HTERT RPE-1 (cell line): Measurements from ENCODE around the gene SQSTM1.

Source experiments
- in situ Hi-C: fragments of 300-500 bp; cut with MboI; formaldehyde crosslinking; loops from 4 replicates; pipeline ENCODE4 v1.14.3; 2020; ENCODE audit warnings: low sequenced_read_pairs

SQSTM1 gene

DNA sequence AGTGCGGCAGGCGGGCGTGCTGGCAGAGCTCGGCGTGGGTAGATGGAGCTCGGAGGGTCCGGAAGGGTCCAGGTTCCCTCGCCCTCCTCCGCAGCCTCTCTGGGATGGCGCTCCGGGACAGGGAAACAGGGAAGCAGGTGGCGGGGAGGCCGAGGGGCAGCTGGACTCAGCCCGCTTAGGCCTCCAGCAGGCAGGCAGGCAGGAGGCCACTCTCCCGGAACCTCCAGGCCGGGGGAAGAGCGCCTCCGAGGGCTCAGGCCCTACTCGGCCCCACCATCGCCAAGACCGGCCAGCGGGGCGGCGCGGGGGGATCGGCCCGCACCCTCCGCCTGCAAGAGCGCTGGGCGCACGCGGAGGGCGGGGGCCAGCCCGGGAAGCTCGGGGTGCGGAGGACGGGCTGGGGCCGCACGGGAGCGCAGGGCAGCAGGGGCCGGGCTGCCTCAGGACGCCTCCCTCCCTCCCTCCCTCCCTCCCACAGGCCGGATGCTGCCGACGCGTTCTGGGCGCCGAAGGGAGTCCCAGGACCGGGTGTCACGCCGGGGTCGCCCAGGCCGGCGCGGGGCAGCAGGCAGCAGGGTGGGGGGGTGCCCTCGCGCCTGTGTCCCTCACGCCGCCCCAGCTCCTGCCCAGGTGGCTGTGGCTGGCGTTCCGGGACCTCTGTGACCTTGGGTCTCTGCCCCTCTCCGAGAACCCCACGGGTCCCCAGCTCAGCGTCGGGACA, 15.0 kb upstream of the SQSTM1 start:
- in situ Hi-C loops, result no loop called here

DNA sequence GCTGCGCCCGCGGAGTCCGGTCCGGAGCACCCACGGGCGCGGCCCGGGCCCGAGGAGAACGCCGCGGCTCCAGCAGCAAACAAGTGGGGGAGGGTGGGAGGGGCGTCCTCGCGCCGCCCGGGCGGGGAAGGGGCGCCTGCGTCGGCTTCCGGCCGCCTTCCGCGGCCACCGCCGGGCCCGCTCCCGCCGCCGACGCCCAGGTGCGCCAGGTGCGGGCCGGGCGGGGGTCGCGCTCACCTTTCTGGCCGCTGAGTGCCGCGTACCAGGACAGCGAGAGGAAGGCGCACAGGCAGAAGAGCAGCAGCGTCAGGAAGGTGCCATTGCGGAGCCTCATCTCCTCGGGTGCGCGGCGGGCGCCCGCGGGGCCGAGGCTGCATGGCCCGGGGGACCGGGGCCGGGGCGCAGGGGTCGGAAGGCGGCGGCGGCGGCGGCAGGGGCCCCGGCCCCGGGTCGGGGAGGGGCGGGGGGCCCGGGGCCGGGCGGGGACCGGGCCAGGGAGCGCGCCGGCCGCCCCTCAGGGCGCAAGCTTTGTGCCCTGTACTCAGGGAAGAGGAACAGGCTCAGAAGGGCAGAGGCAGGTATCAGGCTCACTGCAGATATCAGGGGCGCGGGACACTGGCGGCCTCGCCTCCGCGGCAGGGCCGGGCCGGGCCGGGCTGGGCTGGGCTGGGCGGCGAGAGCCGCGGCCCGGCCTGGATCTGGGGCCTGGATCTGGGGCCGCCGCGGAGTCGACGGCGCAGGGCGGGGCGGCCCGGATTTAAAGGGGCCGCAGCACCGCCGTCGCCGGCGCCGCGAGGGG, 14.3 kb upstream of the SQSTM1 start, which contains the start of gene MGAT4B:
TSS of gene MGAT4B (minus strand) at position 617 of the 799 bp plus-strand sequence. CDS start at position 334, 283 bp downstream.
- in situ Hi-C loops, result no loop called here

DNA sequence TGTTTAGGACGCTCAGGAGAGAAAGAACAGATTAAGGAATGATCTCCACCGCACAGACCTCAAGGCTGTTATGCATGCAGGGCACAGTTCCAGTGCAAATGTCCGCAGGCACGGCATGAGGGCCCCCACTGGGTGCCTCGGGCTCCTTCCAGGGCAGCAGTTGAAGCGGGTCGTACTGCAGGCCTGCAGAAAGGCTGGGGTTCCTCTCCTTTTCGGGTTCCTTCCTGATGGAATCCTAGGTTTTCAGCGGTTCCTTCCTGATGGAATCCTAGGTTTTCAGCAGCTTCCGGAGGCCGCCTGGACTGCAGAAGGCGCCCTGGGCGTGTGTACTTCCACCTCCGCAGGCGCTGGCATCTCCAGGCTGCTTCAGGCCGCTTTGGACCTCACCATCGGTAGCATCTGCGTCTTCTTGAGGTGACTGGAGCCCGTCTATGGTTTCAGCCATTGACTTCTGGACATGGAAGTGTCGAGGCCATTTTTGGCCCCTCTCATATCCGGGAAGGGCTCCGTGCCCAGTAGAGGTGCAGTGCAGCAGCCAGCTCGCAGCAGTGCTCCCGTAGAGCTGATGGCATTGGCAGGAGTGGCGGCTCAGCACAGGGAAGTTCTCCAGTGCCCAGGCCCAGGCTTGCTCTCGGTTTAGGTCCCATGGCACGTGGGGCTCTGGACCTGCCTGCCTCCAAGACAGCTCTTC, 8.4 kb upstream of the SQSTM1 start:
- in situ Hi-C loops, result no loop called here

DNA sequence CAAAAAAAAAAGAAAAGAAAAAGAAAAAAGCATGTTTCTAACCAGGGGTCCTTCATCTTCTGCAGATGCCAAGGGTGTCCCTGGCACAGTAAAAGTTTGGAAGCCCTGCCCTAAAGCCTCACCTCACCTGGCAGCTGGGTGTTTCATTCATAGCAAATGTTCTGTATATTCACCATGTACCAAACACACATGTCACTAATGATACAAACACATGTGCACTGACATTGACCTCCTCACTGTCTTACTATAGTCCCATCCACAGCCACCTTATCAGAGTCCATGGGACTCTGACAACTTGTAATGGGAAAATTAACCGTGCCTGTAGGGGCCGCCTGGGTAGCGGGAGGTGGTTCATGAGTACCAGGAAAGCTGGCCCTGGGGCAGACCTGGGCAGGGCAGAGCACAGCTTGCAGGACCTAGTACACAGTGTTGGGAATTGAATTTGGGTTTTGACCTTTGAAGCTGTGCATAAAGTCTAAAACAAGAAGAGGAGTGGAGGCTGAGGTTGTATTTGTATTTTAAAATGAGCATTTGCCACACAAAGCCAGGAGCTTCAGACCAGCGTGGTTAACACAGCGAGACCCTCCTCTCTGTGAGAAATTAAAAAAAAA, 7.6 kb upstream of the SQSTM1 start:
- in situ Hi-C loops, result no loop called here

DNA sequence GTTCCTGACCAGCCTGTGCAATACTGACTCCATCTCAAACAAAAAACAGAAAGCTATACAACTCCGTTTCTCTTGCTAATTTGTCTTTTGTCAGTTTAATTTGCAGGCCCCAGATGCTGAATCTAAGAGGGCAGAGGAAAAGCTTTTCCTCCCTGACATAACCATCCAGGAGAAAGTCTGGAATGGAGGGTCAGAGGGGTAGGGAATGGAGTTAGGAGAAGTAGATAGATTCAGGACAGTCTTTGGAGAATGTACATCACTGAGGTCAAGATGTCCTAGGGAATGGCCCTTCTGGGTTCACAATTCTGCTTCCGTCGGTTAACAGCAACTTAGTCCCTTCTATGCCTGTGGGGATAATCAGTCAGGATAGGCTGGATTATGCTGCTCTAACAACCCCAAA, 6.6 kb upstream of the SQSTM1 start:
- in situ Hi-C loops, result no loop called here

DNA sequence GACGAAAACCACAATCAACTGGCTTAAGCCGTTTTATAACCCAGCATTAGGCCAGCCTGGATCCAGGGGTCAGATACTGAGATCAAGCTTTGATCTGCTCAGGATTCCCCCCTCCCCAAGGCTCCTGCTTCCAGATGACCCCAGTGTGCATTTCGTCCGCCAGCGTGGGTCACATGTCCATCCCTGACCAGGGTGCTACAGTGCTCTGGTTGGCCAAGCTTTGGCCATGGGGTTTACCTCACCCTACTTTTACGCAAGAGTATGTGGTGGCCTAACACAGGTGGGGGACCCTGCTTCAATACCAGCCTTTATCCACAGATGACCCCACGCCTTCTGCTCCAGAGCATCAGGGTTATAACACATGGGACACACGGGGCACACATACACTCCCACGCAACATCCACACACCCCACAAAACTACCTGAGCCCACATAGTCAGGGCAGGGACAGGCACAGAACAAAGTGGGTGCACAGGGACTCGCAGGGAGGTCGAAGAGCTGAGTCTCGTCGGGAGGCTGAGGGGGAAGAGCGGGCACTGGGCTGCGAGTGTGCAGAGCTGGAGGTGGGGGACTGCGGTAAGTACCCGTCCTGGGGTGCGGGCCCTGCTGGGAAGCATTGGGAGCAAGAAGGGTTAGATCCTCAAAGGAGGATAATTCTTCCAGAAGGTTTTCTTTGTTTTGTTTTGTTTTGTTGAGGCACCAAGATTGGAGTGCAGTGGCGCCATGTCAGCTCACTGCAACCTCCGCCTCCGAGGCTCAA, 5.0 kb upstream of the SQSTM1 start:
- in situ Hi-C loops, result no loop called here

DNA sequence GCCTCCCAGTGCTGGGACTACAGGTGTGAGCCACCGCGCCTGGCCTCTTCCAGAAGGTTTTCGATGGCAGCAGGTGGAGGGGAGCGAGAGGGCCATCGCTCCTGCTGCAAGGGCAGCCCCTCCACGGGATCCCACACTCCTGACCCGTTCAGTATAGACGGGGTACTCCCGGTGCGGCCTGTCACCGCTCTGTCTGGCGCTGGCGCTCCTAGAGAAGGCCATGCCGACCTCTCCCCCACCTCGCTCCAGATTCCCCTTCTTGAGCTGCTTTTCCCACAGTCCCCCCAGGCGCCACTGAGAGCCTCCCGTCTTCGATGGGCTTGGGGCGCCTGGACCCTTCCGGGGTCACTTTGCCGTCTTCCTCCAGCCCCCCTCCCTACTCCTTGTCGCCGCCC, 4.3 kb upstream of the SQSTM1 start:
- in situ Hi-C loops, result no loop called here

DNA sequence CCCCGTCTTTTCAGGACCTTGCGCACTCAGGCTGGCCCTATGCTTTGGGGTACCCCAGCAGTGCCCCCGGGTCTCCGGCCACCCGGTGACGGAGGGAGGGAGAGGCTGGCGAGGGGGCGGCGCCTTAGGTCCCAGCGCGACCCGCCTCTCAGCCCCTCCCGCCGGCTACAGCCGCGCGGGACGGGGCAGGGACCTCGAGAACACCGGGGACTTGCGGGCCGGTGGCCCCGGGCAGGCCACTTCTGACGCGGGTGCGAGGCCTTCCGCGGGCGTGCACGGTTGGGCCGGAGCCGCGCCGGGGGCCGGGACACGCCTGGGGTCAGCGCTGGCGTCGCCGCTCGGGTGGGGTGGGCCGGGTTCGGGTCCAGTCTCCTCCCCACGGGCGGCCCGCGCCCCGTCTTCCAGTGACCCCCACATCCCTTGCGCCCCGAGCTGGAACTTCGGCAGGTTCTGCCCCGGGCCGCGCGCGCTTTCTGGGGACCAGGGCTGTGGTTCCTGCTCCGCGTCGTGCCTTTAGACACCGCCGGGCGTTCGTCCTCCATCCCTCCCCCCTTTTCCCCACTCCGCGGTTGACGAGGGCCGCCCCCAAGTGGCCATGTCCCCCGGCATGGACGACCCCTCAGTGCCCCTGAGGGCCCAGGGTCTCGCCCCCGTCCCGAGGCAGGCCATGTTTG, 3.8 kb upstream of the SQSTM1 start:
- in situ Hi-C loops, result no loop called here

DNA sequence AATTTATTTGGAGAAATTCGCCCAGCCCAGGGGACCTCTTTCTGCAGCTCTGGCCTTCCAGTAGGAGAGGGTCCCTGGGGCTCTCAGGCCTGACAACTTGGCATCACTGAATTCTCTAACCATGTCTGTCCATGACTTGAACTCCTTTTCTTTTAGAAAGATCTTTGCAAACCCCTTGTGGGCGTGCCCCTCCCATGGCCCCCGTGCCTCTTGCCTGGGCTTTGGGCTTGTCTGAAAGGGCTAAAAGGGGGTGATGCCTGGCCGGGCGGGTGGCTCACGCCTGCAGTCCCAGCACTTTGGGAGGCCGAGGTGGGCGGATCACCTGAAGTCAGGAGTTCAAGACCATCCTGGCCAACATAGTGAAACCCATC, 3.2 kb upstream of the SQSTM1 start:
- in situ Hi-C loops, result no loop called here

DNA sequence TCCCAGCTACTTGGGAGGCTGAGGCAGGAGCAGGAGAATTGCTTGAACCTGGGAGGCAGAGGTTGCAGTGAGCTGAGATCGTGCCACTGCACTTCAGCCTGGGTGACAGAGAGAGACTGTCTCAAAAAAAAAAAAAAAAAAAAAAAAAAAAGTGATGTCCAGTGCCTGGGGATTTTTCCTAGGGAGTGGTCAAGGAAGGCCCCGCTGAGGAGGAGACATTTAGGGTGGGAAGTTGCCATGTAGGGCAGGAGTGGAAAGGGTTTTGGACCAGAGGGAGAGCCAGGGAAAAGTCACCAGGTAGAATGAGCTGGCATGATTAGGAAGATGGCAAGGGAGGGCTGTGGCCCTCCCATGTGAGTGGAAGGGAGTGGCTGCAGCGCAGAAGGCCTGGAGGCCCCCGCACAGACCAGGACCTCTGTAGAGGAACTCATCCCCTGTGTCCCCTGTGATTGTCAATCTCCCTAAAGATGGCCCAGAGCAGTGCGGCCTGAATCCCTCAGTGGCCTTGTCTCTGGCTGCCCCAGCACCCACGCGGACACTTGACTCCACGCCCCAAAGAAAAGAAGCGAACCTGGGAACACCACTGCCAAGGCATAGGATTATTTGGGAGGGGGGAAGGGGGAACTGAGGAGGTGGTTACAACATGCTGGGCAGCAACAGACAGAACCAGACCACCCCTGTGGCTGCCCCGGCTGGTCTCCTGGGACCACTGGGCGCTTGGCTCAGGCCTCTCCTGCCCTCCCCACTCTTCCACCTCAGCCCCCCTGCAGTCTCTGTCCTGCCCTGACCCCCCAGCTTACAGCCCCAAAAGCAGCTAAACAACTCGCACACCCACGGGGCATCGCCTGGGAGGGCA, 2.6 kb upstream of the SQSTM1 start:
- in situ Hi-C loops, result no loop called here

DNA sequence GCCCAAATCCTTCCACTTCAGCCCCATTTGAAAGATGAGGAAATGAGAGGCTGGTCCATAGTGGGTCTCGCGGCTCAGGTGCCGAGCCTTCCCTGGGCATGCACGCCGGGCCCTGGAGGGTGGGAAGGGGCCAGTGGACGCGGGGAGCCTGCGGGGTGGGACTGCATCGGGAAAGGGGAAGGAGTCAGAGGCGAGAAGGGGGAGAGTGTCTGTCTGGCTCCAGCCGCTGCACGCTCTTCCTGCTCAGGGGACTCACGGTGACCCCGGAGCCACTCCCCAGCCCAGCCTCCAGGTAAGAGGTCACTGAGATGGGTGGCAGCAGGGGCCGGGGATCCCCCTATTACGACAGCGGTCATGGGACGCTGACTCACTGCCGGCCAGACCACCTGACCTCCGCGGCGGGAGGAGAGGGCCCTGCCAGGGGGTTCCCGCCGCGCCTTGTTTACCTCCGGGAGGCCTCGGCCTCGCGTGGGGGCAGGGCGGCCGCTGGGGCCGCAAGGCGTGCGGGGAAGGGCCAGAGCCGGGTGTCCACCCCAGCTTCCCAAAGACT, 1.9 kb upstream of the SQSTM1 start:
- in situ Hi-C loops, result no loop called here

DNA sequence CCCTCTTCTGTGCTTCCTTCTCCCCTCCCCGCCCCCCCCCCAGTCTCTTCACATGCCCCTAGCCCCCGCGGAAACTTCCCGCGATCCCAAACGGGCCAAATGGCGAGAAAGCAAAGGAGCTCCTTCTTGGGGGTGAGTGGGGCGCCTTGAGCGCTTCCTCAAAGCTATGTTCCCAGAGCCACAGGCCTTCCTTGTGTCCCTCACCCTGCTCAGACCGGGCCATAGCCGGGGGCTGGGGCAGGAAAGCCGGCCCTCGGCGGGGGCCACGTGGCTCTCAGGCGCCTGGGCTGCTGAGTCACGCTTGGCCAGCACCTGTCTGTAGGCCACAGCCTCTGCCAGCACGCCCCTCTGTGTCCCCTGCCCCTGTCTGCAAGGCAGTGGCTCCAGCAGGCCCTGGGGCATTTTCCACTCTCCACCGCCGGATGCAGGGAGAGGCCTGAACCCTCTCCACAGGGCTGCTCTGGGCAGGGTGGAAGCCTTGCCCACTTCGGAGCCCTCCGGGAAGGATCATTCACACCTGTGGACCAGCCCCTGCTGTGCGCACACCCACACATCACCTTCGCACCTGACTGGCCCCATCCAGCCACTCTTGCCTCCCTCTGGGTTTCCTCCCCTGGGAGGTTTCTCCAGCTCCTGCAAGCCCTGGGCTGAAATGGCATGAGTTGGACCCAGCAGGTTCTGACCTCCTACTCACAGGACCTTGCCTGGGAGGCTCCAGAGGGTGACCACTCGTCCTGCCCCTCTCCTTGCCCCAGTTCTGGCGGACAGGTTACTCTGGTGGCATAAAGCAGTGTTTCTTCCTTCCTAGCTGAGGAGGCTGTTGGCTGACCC, 1.2 kb upstream of the SQSTM1 start:
- in situ Hi-C loops, result no loop called here

DNA sequence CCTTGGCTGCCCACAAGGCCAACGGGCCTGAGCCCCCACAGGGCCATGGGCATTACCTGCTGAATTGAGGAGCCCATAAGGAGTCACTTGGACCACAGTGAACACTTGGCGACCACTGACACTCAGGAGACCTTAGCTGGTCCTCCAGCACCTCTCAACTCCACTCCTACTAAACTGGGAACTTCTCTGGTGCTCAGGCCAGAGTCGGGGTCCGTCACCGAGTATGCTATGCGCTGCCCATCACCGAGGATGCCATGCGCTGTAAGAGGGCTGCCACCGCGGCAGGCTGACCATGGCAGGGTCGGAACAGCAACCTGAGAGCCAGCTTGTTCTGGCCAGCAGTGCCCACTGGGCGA, 600 bp upstream of the SQSTM1 start:
- in situ Hi-C loops, result no loop called here

DNA sequence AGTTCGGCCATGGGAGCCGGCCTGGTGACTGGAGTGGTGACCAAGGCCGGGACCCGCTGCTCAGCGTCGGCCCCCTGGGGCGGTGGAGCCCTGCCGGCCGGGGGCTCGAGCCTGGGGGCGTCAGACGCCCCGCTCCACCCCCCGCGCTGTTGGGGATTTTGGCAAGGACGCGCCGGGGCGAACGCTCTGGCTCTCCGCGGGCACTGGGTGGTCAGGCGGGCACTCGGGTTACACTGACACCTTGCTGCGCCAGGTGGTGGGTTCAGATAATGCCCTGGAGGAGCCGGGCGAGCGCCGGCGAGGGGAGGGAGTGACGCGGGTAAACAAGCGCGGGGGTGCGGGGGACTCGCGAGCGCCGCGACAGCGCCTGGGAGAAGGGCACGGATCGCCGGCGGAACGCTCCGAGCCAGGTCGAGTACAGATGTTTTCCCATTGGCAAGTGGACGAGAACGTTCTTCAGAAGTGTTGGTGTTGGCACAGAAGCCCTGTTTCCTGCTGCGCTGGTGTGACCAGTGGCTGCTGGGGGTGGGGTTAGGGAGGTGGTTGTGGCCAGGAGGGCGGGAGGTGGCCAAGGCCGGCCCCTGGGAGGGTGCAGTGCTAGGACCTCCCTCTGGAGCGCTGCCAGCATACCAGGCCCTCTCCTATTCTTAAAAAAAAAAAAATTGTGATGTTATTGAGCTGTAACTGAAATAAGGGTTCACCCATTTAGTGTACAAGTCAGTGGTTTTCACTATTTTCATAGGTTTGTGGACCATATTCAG, 773 bp downstream of the SQSTM1 start:
- in situ Hi-C loops, result no loop called here

DNA sequence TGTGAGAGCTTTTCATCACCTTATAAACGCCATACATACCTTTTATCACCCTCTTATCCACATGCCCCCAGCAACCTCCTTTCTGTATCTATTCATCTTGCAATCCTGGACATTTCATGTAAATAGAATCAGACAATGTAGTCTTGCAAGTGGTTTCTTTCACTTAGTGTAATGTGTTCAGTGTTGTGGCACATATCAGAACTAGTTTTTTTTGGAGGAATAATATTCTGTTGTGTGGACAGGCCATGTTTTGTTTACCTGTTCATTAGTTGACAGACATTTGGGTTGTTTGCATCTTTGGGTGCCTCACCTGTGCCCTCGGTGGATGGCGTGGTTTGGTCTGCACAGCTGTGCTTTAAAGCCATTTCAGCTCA, 1.3 kb downstream of the SQSTM1 start:
- in situ Hi-C loops, result no loop called here

DNA sequence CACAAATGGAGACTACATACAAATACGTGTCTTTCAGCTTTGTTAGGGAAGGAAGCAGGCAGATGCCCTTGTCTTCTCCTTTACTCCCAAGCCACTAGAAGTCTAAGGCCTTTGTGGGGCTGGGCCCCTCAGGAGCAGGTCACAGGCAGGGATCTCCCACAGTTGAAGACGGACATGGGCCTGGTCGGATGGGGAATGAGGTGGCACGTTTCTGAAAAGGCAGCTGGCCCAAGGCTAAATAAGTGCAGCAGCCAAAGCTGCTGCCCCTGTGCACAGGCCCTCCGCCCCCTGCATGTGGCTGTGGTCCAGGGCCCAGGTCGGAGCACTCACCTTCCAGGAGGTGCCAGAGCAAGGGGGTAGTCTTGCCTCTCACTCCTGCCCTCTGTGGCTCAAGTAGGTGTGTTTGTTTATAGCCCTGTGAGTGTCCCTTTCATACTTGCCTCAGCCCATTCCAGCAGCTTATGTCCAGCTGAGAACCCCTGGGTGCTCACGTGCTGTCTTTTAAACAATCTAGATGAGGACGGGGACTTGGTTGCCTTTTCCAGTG, 1.8 kb downstream of the SQSTM1 start:
- in situ Hi-C loops, result no loop called here
